ENCODE data around the gene LIPK.

GRCh38 chr10:88791924-88792323 lies 85.9 kb downstream of the LIPK start:
- TF ChIP-seq, protein P1, sequence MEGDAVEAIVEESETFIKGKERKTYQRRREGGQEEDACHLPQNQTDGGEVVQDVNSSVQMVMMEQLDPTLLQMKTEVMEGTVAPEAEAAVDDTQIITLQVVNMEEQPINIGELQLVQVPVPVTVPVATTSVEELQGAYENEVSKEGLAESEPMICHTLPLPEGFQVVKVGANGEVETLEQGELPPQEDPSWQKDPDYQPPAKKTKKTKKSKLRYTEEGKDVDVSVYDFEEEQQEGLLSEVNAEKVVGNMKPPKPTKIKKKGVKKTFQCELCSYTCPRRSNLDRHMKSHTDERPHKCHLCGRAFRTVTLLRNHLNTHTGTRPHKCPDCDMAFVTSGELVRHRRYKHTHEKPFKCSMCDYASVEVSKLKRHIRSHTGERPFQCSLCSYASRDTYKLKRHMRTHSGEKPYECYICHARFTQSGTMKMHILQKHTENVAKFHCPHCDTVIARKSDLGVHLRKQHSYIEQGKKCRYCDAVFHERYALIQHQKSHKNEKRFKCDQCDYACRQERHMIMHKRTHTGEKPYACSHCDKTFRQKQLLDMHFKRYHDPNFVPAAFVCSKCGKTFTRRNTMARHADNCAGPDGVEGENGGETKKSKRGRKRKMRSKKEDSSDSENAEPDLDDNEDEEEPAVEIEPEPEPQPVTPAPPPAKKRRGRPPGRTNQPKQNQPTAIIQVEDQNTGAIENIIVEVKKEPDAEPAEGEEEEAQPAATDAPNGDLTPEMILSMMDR (IDR thresholded peaks at IDR 0.05): no peak
- no peak for TF ChIP-seq POLR2A (IDR thresholded peaks at IDR 0.05)
- TF ChIP-seq POLR2AphosphoS5 (IDR thresholded peaks at IDR 0.05; ENCODE audit: insufficient read depth in 1 of 2, low read depth in 1 of 2): no peak
